Daoy (cell line): ENCODE data around the gene TPM4. TPM values are rescaled to one million over a fixed set of nuclear protein-coding genes. Genes with fewer than 3 reads are reported as not detected.
"Not testable (repeated sequence)": the region's sequence is repeated elsewhere in the genome, so short reads cannot be mapped to it uniquely, and the experiment has no call there.

ENCODE experiments used
- DNase-seq: peaks from one replicate; pipeline ENCODE4 v3.0.0-alpha.2; 2015; ENCODE audit warnings: low read depth
- total RNA-seq: library from RNA; depleted of rRNA; stranded (reverse); fragments of >200 nt; shearing (Covaris generic); gene quantifications from 2 replicates; pipeline ENCODE4 v1.2.3, GENCODE V29; 2014

Gene TPM4
- total RNA-seq, 1 experiment from 2014 or later: 1,303 TPM

GRCh38 chr19:16071072-16071691 lies 5.1 kb upstream of the TPM4 start:
- no peak for DNase-seq

DNA sequence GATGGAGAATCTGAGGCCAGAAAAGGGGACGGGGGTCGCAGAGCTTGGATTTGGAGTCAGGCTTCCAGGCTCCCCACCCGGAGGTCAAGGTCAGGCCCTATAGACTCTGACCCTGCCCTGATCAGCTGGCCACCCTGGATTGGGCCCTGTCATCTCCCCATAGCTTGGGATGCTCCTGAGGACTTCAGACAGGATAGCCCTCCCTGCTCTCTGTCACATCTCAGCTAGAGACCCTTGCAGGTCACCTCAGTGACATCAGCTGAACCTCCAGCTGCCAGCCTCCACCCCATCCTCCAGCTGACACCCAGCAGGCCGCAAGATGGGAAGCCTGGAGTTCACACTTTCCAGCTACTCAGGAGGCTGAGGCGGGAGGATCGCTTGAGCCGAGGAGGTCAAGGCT lies 2.8 kb upstream of the TPM4 start:
- DNase-seq: no peak

DNA sequence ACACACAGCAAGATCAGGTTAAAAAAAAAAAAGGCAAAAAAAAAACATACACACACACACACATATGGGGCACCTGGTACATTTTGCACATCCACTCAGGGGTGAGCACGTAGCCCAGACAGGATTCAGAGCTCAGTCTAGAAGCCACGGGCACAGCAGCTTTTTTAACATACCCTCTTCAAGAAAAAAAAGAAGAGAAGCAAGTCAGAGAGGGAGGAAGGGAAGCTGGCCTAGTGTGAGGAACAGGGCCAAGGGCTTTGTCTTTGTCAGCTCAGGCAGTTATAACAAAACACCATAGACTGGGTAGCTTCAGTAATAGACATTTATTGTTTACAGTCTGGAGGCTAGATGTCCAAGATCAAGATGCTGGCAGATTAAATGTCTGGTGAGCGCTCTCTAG lies 2.3 kb upstream of the TPM4 start:
- no peak for DNase-seq

DNA sequence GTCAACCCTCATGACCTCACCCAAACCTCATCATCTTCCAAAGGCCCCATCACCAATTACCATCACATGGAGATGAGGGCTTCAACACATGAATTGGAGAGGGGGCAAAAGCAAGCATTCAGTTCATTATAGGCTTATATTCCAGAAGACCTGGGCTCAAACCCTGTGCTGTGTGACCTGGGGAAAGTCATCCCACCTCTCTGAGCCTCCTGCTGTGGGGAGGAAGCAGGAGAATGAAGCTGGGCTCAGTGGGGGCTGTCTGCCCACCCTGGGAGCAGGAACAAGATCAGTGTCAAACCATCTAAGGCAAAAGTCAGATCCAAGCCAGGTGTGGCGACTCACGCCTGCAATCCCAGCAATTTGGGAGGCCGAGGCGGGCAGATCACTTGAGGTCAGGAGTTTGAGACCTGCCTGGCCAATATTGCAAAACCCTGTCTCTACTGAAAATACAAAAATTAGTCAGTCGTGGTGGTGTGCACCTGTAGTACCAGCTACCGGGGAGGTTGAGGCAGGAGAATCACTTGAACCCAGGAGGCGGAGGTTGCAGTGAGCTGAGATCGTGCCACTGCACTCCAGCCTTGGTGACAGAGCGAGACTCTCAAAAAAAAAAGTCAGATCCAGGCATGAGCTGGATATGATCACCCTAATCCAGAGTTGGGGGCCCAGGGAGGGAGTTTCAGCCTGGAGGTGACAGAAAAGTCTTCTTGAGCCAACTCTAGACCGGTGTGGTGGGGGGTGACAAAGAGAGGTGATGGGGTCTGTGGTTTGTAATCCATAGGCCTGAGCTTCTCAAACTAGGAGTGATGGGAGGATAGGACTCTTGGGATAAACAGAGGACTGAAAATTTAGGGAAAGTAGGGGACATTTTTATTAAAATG lies 1.6 kb upstream of the TPM4 start:
- DNase-seq: no peak

- no peak for DNase-seq
Observed at GRCh38 chr19:16075430-16076153, 703 bp upstream of the TPM4 start.

DNA sequence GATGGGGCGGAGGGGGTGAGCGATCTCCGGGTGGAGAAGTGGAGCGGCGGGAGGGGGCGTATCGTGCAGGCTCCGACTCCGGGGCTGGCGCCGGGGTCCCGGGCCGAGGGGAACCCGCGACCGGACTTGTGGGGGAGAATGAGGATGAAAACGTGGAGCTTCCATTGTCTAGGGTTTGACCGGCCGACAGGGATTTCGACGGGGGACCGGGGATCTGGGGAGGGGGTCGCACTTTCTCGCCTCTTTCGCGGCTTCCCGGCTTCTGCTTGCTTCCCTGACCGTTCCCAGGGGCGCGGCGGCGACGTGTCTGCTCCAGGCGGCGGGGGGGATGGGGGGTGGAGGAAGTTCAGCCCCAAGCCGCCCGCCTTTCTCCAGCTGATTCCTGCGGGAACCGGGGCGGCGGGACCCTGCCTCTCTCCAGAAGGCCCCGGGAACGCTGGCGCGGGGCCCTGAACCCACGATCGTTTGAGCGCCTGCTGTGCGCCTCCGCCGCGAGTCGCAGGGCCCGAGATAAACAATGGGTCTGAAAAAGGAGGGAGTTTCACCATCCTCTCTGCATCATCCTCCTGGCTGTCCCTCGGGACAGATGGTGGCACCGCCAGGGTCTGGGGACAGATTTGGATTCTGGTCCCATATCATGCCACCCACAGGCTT lies 790 bp downstream of the TPM4 start:
- DNase-seq: no peak

GRCh38 chr19:16077984-16078758 lies 1.9 kb downstream of the TPM4 start:
- peak; percentile 79 for DNase-seq

DNA sequence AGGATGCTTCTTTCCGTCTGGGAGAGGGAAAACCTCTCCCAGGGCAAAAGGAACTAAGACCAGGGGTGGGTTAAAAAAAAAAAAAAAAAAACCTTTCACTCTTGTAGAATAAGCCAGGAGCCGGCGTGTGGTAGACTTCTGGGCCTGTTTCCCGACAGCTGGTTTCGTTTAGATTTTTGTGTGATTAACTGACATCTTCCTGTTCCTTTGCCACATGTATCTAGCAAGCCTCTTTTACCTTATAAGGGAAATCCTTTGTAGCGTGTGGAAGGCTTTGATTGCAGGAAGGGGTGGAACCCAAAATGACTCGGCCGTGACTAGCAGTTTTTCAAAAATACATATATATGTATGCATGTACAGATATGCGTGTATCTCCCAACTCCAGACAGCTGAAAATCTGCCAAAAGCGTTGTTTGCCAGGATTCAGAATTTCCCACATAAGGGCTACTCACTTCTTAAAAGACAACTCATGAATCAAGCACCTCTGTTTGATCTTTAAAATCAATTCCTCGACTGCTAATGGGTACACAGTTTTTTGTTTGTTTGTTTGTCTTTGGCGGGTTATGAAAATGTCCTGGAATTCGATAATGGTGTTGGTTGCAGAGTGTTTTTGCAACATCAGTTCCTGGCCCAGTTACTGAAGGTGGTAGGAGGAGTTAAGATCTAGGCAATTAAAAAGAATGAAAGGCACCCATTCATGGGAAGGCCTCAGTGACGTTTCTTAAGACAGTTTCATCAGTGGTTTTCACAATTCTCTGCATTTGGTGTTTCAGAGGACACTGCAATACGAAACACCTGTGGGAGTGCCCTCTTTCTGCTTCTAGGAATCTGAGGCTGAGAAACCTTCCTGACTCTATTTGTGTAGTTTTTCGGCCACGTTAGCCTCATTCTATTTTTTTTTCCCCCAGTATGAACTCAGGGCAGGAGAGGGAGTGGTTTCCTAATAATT lies 2.7 kb downstream of the TPM4 start:
- peak; percentile 93 for DNase-seq

- DNase-seq: no peak
Observed at GRCh38 chr19:16084067-16084685, 7.9 kb downstream of the TPM4 start.

DNA sequence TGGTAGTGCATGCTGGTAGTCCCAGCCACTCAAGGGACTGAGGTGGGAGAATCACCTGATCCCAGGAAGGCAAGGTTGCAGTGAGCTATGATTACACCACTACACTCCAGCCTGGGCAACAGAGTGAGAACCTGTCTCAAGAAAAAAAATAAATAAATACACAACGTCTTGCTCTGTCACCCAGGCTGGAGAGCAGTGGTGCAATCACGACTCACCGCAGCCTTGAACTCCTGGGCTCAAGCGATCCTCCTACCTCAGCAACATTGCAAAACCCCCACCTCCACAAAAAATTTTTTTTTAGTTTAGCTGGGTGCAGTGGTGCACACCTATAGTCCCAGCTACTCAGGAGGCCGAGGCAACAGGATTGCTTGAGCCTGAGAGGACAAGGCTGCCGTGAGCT lies 8.8 kb downstream of the TPM4 start:
- DNase-seq: no peak

GRCh38 chr19:16087404-16087803 lies 11.1 kb downstream of the TPM4 start:
- DNase-seq: not testable (repeated sequence)

GRCh38 chr19:16087940-16088339 lies 11.6 kb downstream of the TPM4 start:
- DNase-seq: no peak

- no peak for DNase-seq
Observed at GRCh38 chr19:16088351-16089009, 12.2 kb downstream of the TPM4 start.

GRCh38 chr19:16089010-16089846 lies 12.9 kb downstream of the TPM4 start:
- no peak for DNase-seq

- no peak for DNase-seq
Observed at GRCh38 chr19:16091546-16092475, 15.5 kb downstream of the TPM4 start.

DNA sequence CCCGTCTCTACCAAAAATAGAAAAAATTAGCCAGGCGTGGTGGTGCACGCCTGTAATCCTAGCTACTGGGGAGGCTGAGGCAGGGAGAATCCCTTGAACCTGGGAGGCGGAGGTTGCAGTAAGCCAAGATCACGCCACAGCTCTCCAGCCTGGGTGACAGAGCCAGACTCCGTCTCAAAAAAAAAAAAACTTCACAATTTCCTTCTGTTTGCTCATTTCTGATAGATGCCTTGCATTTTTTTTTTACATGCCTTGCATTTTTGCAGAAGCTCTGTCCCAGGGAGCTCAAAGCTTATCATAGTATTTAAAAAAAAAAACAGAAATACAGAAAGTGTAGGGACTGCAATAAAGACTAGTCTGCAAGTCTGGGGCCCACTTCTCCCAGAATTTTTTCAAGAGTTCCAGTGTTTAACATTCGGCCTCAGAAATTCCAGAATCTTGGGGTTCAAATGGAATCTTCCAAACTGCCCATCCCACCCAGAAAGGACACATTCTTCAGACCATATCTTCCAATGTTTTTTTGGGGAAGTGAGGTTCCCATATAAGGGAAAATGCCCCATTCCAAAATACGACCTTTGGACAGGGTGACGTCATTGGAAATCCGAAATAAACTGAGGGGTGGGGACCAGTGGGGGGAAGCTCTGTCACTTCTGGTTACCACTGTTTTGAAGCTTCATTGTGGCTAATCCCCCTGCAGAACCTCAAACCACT lies 18.2 kb downstream of the TPM4 start:
- no peak for DNase-seq
